GM21526 (cell line): Measurements from ENCODE around the gene SELENOV.
"Not testable (repeated sequence)": the region's sequence is repeated elsewhere in the genome, so short reads cannot be mapped to it uniquely, and the experiment has no call there.

Source experiments
- ATAC-seq: cut with Tn5 transposase; IDR thresholded peaks from one replicate; pipeline ENCODE4 v1.9.1; 2021; ENCODE audit warnings: moderate library complexity; ENCODE audit not compliant: unreplicated experiment, low FRiP score

Gene SELENOV

GRCh38 chr19:39514840-39515550, at the start of gene SELENOV:
Gene SELENOV (plus strand): TSS chr19:39515139. CDS start chr19:39515213, 74 bp downstream.
- no peak for ATAC-seq

GRCh38 chr19:39465956-39466747, 48.8 kb upstream of the SELENOV start:
- ATAC-seq: no peak

- no peak for ATAC-seq
Observed at GRCh38 chr19:39467941-39468340, 47.0 kb upstream of the SELENOV start.

GRCh38 chr19:39469036-39469435, 45.9 kb upstream of the SELENOV start:
- no peak for ATAC-seq

GRCh38 chr19:39469567-39469966, 45.4 kb upstream of the SELENOV start:
- ATAC-seq: no peak

- no peak for ATAC-seq
Observed at GRCh38 chr19:39470724-39471339, 44.1 kb upstream of the SELENOV start.

- ATAC-seq: no peak
Observed at GRCh38 chr19:39471756-39472536, 43.0 kb upstream of the SELENOV start.

- no peak for ATAC-seq
Observed at GRCh38 chr19:39472746-39473442, 42.0 kb upstream of the SELENOV start.

GRCh38 chr19:39473443-39473960, 41.4 kb upstream of the SELENOV start:
- no peak for ATAC-seq

- no peak for ATAC-seq
Observed at GRCh38 chr19:39474139-39474620, 40.8 kb upstream of the SELENOV start.

- no peak for ATAC-seq
Observed at GRCh38 chr19:39475748-39476147, 39.2 kb upstream of the SELENOV start.

GRCh38 chr19:39479319-39479801, 35.6 kb upstream of the SELENOV start:
- ATAC-seq: not testable (repeated sequence)

- ATAC-seq: no peak
Observed at GRCh38 chr19:39479916-39480315, 35.0 kb upstream of the SELENOV start.

GRCh38 chr19:39480337-39481228, 34.4 kb upstream of the SELENOV start, which contains the start of gene TIMM50:
Gene TIMM50 (plus strand): TSS chr19:39480838. CDS start chr19:39480854, 16 bp downstream.
- peak; percentile 74 for ATAC-seq

GRCh38 chr19:39481229-39481545, 33.8 kb upstream of the SELENOV start:
- no peak for ATAC-seq

GRCh38 chr19:39481676-39482075, 33.3 kb upstream of the SELENOV start:
- ATAC-seq: no peak

- no peak for ATAC-seq
Observed at GRCh38 chr19:39483141-39483540, 31.8 kb upstream of the SELENOV start.

- ATAC-seq: no peak
Observed at GRCh38 chr19:39489756-39490155, 25.2 kb upstream of the SELENOV start.

- ATAC-seq: no peak
Observed at GRCh38 chr19:39492225-39492624, 22.7 kb upstream of the SELENOV start.
